Dendritic cell treated with granulocyte-macrophage colony-stimulating factor and Interleukin-4, amounts not matched to agents 40 ng/mL and 50 ng/mL, for 4 days (primary cell): ENCODE measurements around the gene AP1G2.
"Not testable (repeated sequence)": the region's sequence is repeated elsewhere in the genome, so short reads cannot be mapped to it uniquely, and the experiment has no call there.

Experiments used
- H3K27ac Mint-ChIP-seq: one replicate; pipeline ENCODE4 v1.8.0; 2022; ENCODE audit warnings: mild to moderate bottlenecking, mixed read lengths
- H3K27me3 Mint-ChIP-seq: one replicate; pipeline ENCODE4 v1.8.0; 2022; ENCODE audit warnings: mild to moderate bottlenecking, mixed read lengths
- H3K36me3 Mint-ChIP-seq: one replicate; pipeline ENCODE4 v1.8.0; 2022; ENCODE audit warnings: low read depth, mixed read lengths
- H3K4me1 Mint-ChIP-seq: one replicate; pipeline ENCODE4 v1.8.0; 2022; ENCODE audit warnings: low read depth, mixed read lengths
- H3K4me3 Mint-ChIP-seq: one replicate; pipeline ENCODE4 v1.8.0; 2022; ENCODE audit warnings: mild to moderate bottlenecking, moderate library complexity, mixed read lengths
- H3K9me3 Mint-ChIP-seq: one replicate; pipeline ENCODE4 v1.8.0; 2022; ENCODE audit warnings: mixed read lengths
- intact Hi-C: fragments of 100-400 bp; cut with micrococcal nuclease; formaldehyde crosslinking; loops from one replicate; pipeline ENCODE4 v1.15.0; 2022

Gene AP1G2

GRCh38 chr14:23538785-23539184 is 28.8 kb downstream of the AP1G2 start:
- H3K36me3 Mint-ChIP-seq = no peaks in the 10 kb centered on the region
- H3K4me1 Mint-ChIP-seq = peaks cover 18% of the 10 kb centered on the region
- peaks cover 2% of the 10 kb centered on the region for H3K27me3 Mint-ChIP-seq
- intact Hi-C loops = loop anchor here (1.0 kb wide), 2 partner anchors 24 to 60 kb away; no protein-coding TSS in a partner anchor
- no peak overlapping the region for H3K27ac Mint-ChIP-seq
- H3K4me3 Mint-ChIP-seq = no peak overlapping the region
- H3K9me3 Mint-ChIP-seq = no peaks in the 10 kb centered on the region

GRCh38 chr14:23538050-23538718 is 29.4 kb downstream of the AP1G2 start:
- Mint-ChIP-seq H3K36me3 (no peaks in the 10 kb centered on the region), H3K27ac (no peak overlapping the region), H3K27me3 (peaks cover 2% of the 10 kb centered on the region), H3K4me1 (peaks cover 18% of the 10 kb centered on the region), H3K9me3 (no peaks in the 10 kb centered on the region), H3K4me3 (no peak overlapping the region)
- intact Hi-C loops = no loop called here

- Mint-ChIP-seq H3K9me3 (no peaks in the 10 kb centered on the region), H3K4me1 (peaks cover 18% of the 10 kb centered on the region), H3K27me3 (peaks cover 2% of the 10 kb centered on the region), H3K4me3 (no peak overlapping the region), H3K36me3 (no peaks in the 10 kb centered on the region), H3K27ac (no peak overlapping the region)
- intact Hi-C loops = no loop called here
These were observed 30.1 kb downstream of the AP1G2 start for GRCh38 chr14:23537351-23538049.

GRCh38 chr14:23536906-23537305 is 30.7 kb downstream of the AP1G2 start:
- H3K27me3 Mint-ChIP-seq, H3K9me3 Mint-ChIP-seq, H3K27ac Mint-ChIP-seq, H3K4me3 Mint-ChIP-seq, H3K36me3 Mint-ChIP-seq, intact Hi-C loops: not testable (repeated sequence)
- peaks cover 18% of the 10 kb centered on the region for H3K4me1 Mint-ChIP-seq

- Mint-ChIP-seq H3K27ac (no peak overlapping the region), H3K36me3 (no peaks in the 10 kb centered on the region), H3K4me1 (peaks cover 18% of the 10 kb centered on the region), H3K4me3 (no peak overlapping the region), H3K27me3 (peaks cover 2% of the 10 kb centered on the region), H3K9me3 (no peaks in the 10 kb centered on the region)
- intact Hi-C loops = no loop called here
These were observed 31.1 kb downstream of the AP1G2 start for GRCh38 chr14:23536494-23536893.

- peaks cover 23% of the 10 kb centered on the region for H3K4me1 Mint-ChIP-seq
- no peaks in the 10 kb centered on the region for H3K9me3 Mint-ChIP-seq
- no peak overlapping the region for H3K27ac Mint-ChIP-seq
- peaks cover 2% of the 10 kb centered on the region for H3K27me3 Mint-ChIP-seq
- intact Hi-C loops = no loop called here
- no peak overlapping the region for H3K4me3 Mint-ChIP-seq
- no peaks in the 10 kb centered on the region for H3K36me3 Mint-ChIP-seq
These were observed 31.6 kb downstream of the AP1G2 start for GRCh38 chr14:23535943-23536342.

GRCh38 chr14:23533652-23534435 is 33.7 kb downstream of the AP1G2 start:
- no peak overlapping the region for H3K27ac Mint-ChIP-seq
- intact Hi-C loops = no loop called here
- no peak overlapping the region for H3K4me3 Mint-ChIP-seq
- H3K27me3 Mint-ChIP-seq = peaks cover 2% of the 10 kb centered on the region
- no peaks in the 10 kb centered on the region for H3K36me3 Mint-ChIP-seq
- H3K4me1 Mint-ChIP-seq = peaks cover 35% of the 10 kb centered on the region
- no peaks in the 10 kb centered on the region for H3K9me3 Mint-ChIP-seq

GRCh38 chr14:23532658-23533057 is 34.9 kb downstream of the AP1G2 start:
- intact Hi-C loops = no loop called here
- Mint-ChIP-seq H3K4me1 (peaks cover 24% of the 10 kb centered on the region), H3K27ac (no peak overlapping the region), H3K4me3 (no peak overlapping the region), H3K27me3 (no peaks in the 10 kb centered on the region), H3K36me3 (no peaks in the 10 kb centered on the region), H3K9me3 (no peaks in the 10 kb centered on the region)

- intact Hi-C loops = no loop called here
- no peak overlapping the region for H3K27ac Mint-ChIP-seq
These were observed 36.2 kb downstream of the AP1G2 start for GRCh38 chr14:23531391-23531790.

GRCh38 chr14:23530375-23531055 is 37.1 kb downstream of the AP1G2 start:
- Mint-ChIP-seq H3K27ac (peak overlapping the region; percentile 10), H3K9me3 (no peaks in the 10 kb centered on the region), H3K4me3 (no peak overlapping the region), H3K4me1 (peaks cover 17% of the 10 kb centered on the region), H3K27me3 (no peaks in the 10 kb centered on the region), H3K36me3 (peaks cover 11% of the 10 kb centered on the region)
- intact Hi-C loops = no loop called here

More at GRCh38 chr14:23531391-23531790, 36.2 kb downstream of the AP1G2 start:
- H3K27me3 Mint-ChIP-seq = no peaks in the 10 kb centered on the region
- H3K4me1 Mint-ChIP-seq = peaks cover 17% of the 10 kb centered on the region
- no peaks in the 10 kb centered on the region for H3K9me3 Mint-ChIP-seq
- H3K4me3 Mint-ChIP-seq = no peak overlapping the region
- peaks cover 7% of the 10 kb centered on the region for H3K36me3 Mint-ChIP-seq

- intact Hi-C loops = no loop called here
- no peak overlapping the region for H3K4me3 Mint-ChIP-seq
- H3K27ac Mint-ChIP-seq = no peak overlapping the region
These were observed 38.6 kb downstream of the AP1G2 start for GRCh38 chr14:23529016-23529415.

GRCh38 chr14:23528555-23528954 is 39.0 kb downstream of the AP1G2 start:
- no peak overlapping the region for H3K4me3 Mint-ChIP-seq
- peaks cover 17% of the 10 kb centered on the region for H3K4me1 Mint-ChIP-seq
- H3K27ac Mint-ChIP-seq = no peak overlapping the region
- no peaks in the 10 kb centered on the region for H3K9me3 Mint-ChIP-seq
- intact Hi-C loops = no loop called here
- peaks cover 11% of the 10 kb centered on the region for H3K36me3 Mint-ChIP-seq
- H3K27me3 Mint-ChIP-seq = no peaks in the 10 kb centered on the region

More at GRCh38 chr14:23529016-23529415, 38.6 kb downstream of the AP1G2 start:
- Mint-ChIP-seq H3K27me3 (no peaks in the 10 kb centered on the region), H3K9me3 (no peaks in the 10 kb centered on the region), H3K4me1 (peaks cover 17% of the 10 kb centered on the region), H3K36me3 (peaks cover 11% of the 10 kb centered on the region)

GRCh38 chr14:23525611-23526010 is 42.0 kb downstream of the AP1G2 start:
- H3K9me3 Mint-ChIP-seq = no peaks in the 10 kb centered on the region
- peaks cover 11% of the 10 kb centered on the region for H3K36me3 Mint-ChIP-seq
- peaks cover 23% of the 10 kb centered on the region for H3K4me1 Mint-ChIP-seq
- H3K27me3 Mint-ChIP-seq = no peaks in the 10 kb centered on the region
- no peak overlapping the region for H3K27ac Mint-ChIP-seq
- intact Hi-C loops = no loop called here
- no peak overlapping the region for H3K4me3 Mint-ChIP-seq

- H3K27ac Mint-ChIP-seq = no peak overlapping the region
- H3K27me3 Mint-ChIP-seq = no peaks in the 10 kb centered on the region
- no peak overlapping the region for H3K4me3 Mint-ChIP-seq
- H3K36me3 Mint-ChIP-seq = peaks cover 11% of the 10 kb centered on the region
- peaks cover 16% of the 10 kb centered on the region for H3K4me1 Mint-ChIP-seq
- intact Hi-C loops = no loop called here
- H3K9me3 Mint-ChIP-seq = no peaks in the 10 kb centered on the region
These were observed 42.6 kb downstream of the AP1G2 start for GRCh38 chr14:23524954-23525353.
